Erythroblast (primary cell): ENCODE results near the gene IVNS1ABP.

ENCODE experiments used
- GATA1 ChIP-seq: IDR thresholded peaks from 2 replicates; pipeline ENCODE4 v1.6.1; 2011; ENCODE audit warnings: low read depth, mild to moderate bottlenecking, control low read depth, low read length, moderate library complexity
- POLR2A ChIP-seq: IDR thresholded peaks from 2 replicates; pipeline ENCODE4 v1.6.1; 2011; ENCODE audit warnings: mild to moderate bottlenecking, low read length

DNA sequence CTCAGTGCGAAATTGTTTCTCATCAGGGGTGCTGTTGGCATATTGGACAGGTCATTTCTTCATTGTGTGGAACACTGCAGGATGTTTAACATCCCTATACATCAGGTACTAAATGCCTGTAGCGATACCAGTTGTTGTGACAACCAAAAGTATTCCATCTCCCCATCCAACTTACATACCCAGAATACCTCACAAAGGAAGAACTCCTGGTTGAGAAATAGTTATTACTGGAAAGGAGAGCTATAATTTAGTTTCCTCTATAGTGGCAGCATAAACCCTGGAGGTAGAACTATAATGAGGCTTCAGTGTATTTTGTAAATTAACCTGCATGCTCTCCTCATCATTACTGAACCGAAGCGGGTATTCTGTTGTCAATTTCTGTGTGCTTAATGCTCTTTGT is 45.1 kb downstream of the IVNS1ABP start:
- TF ChIP-seq POLR2A (no peak), GATA1 (no peak)
